B cell (primary cell): ENCODE results near the gene CAMK2G. TPM values are rescaled to one million over a fixed set of nuclear protein-coding genes. Genes with fewer than 3 reads are reported as not detected.

ENCODE experiments used
- ATAC-seq: fragments of 200-7000 bp; cut with Tn5 transposase; one replicate; pipeline ENCODE4 v1.10.0; 2021; ENCODE audit warnings: low read depth, mild to moderate bottlenecking, moderate number of reproducible peaks, moderate library complexity
- CTCF ChIA-PET: fragments of 350-600 bp; sonication (Branson Sonifier 250); formaldehyde crosslinking; loops from one replicate; lab custom pipeline; 2021; ENCODE audit warnings: antibody characterized with exemption, inconsistent platforms; lab: Charles Lee
- POLR2A ChIA-PET: fragments of 350-600 bp; sonication (Branson Sonifier 250); formaldehyde crosslinking; loops from one replicate; lab custom pipeline; 2021; ENCODE audit warnings: antibody characterized with exemption; lab: Charles Lee
- DNase-seq: peaks from one replicate; pipeline ENCODE4 v3.0.0; 2013
- H2AFZ ChIP-seq: 2 replicates; pipeline ENCODE4 v1.6.1; 2012; ENCODE audit warnings: mild to moderate bottlenecking, low read depth, low read length; ENCODE audit not compliant: insufficient read depth, poor library complexity, severe bottlenecking
- H3K27ac ChIP-seq, 2 donors: 1 replicate in 1 of 2; 2 replicates in 1 of 2; pipeline ENCODE4 v1.5.1; 2012 to 2013; ENCODE audit warnings: low read length in 2 of 2, mild to moderate bottlenecking in 2 of 2, moderate library complexity in 1 of 2
- H3K27me3 ChIP-seq, 4 experiments: fragments of 200-600 bp in 1 of 4; sonication (generic) in 1 of 4; replicated peaks in 1 of 4; 1 replicate in 2 of 4; 2 replicates in 2 of 4; pipeline versions ENCODE4 v1.6.1 to v1.7.0; 2013 to 2016; ENCODE audit warnings: low read length in 3 of 4, mild to moderate bottlenecking in 2 of 4, mixed read lengths in 1 of 4, moderate library complexity in 1 of 4; ENCODE audit not compliant: insufficient read depth in 4 of 4, control insufficient read depth in 3 of 4; ENCODE audit errors: control extremely low read depth in 1 of 4
- H3K36me3 ChIP-seq, 2 experiments: replicated peaks in 1 of 2; 1 replicate in 1 of 2; 2 replicates in 1 of 2; pipeline versions ENCODE4 v1.6.1 to v1.7.1; 2013; ENCODE audit warnings: low read length in 1 of 2; ENCODE audit not compliant: insufficient read depth in 2 of 2, control insufficient read depth in 1 of 2; ENCODE audit errors: control extremely low read depth in 1 of 2, extremely low read depth in 1 of 2
- H3K4me1 ChIP-seq, 2 donors: fragments of 200-600 bp in 1 of 2; sonication (generic) in 1 of 2; 1 replicate in 1 of 2; 2 replicates in 1 of 2; pipeline versions ENCODE4 v1.5.1 to v1.6.1; 2013 to 2017; ENCODE audit warnings: low read length in 2 of 2; ENCODE audit not compliant: control insufficient read depth in 2 of 2, insufficient read depth in 2 of 2
- H3K4me2 ChIP-seq: replicated peaks from 2 replicates; pipeline ENCODE3; 2012; ENCODE audit warnings: mild to moderate bottlenecking, low read depth, low read length; ENCODE audit not compliant: poor library complexity, severe bottlenecking
- H3K4me3 ChIP-seq, 5 experiments: fragments of 200-600 bp in 1 of 5; sonication (generic) in 1 of 5; 1 replicate in 3 of 5; 2 replicates in 2 of 5; pipeline versions ENCODE4 v1.5.1 to v1.7.0; 2011 to 2016; ENCODE audit warnings: low read length in 4 of 5, mild to moderate bottlenecking in 4 of 5, low read depth in 2 of 5, control low read depth in 1 of 5, moderate library complexity in 1 of 5; ENCODE audit not compliant: insufficient read depth in 1 of 5; ENCODE audit errors: control extremely low read depth in 1 of 5, extremely low read depth in 1 of 5
- H3K79me2 ChIP-seq: fragments of 200-600 bp; sonication (generic); one replicate; pipeline ENCODE4 v1.6.0; 2016; ENCODE audit warnings: low read length; ENCODE audit not compliant: control insufficient read depth, insufficient read depth
- H3K9ac ChIP-seq: fragments of 200-600 bp; sonication (generic); 2 replicates; pipeline ENCODE4 v1.6.1; 2017; ENCODE audit warnings: mild to moderate bottlenecking, low read length, moderate library complexity
- H3K9me3 ChIP-seq, 3 donors: one replicate each; pipeline versions ENCODE4 v1.6.1 to v1.7.1; 2013; ENCODE audit warnings: low read length in 2 of 3; ENCODE audit not compliant: control insufficient read depth in 2 of 3, insufficient read depth in 1 of 3; ENCODE audit errors: control extremely low read depth in 1 of 3
- H4K20me1 ChIP-seq: 2 replicates; pipeline ENCODE4 v1.6.0; 2012; ENCODE audit warnings: mild to moderate bottlenecking, low read length; ENCODE audit not compliant: insufficient read depth, control insufficient read depth, poor library complexity, severe bottlenecking
- H3K27ac Mint-ChIP-seq: one replicate; pipeline ENCODE4 v1.8.0; 2021; ENCODE audit warnings: mixed read lengths
- H3K27me3 Mint-ChIP-seq: one replicate; pipeline ENCODE4 v1.8.0; 2021; ENCODE audit warnings: mixed read lengths
- H3K4me1 Mint-ChIP-seq: one replicate; pipeline ENCODE4 v1.8.0; 2021; ENCODE audit warnings: mixed read lengths
- H3K4me3 Mint-ChIP-seq: one replicate; pipeline ENCODE4 v1.8.0; 2021; ENCODE audit warnings: mixed read lengths
- H3K9me3 Mint-ChIP-seq: one replicate; pipeline ENCODE4 v1.8.0; 2022; ENCODE audit warnings: mixed read lengths; ENCODE audit not compliant: insufficient read depth
- EZH2 ChIP-seq: IDR thresholded peaks from 2 replicates; pipeline ENCODE4 v1.6.1; 2012; ENCODE audit warnings: borderline replicate concordance, low read depth, mild to moderate bottlenecking, moderate library complexity, low read length; ENCODE audit not compliant: insufficient read depth, poor library complexity, severe bottlenecking
- WGBS: methylation state at CpG from one replicate; pipeline ENCODE4 v1.1.5; 2013; ENCODE audit warnings: missing lambda C conversion rate; ENCODE audit not compliant: insufficient coverage; 5-methylcytosine and 5-hydroxymethylcytosine counted together
- intact Hi-C: fragments of 100-400 bp; cut with micrococcal nuclease; formaldehyde crosslinking; loops from one replicate; pipeline ENCODE4 v1.10.0; 2022
- polyA plus RNA-seq: library from polyadenylated mRNA; depleted of rRNA; stranded (reverse); fragments of >200 nt; gene quantifications from 2 replicates; pipeline ENCODE4 v1.2.3, GENCODE V29; 2012
- total RNA-seq, 2 donors: library from RNA; stranded (reverse); fragments of 120-200 nt in 1 of 2; gene quantifications; 1 replicate in 1 of 2; 2 replicates in 1 of 2; pipeline versions ENCODE4 v1.2.3 to v1.2.4, GENCODE V29; 2013 to 2022
- TF ChIP-seq, protein P1 (sequence below): fragments of 200-600 bp; IDR thresholded peaks from one replicate; pipeline ENCODE4 v1.8.0; 2022; ENCODE audit warnings: antibody characterized with exemption, mild to moderate bottlenecking

CAMK2G gene
- total and polyA plus RNA-seq, 2 donors (not counting 1 experiment from before 2014, with no cell fraction given) = 42.7 to 48.7 TPM

DNA sequence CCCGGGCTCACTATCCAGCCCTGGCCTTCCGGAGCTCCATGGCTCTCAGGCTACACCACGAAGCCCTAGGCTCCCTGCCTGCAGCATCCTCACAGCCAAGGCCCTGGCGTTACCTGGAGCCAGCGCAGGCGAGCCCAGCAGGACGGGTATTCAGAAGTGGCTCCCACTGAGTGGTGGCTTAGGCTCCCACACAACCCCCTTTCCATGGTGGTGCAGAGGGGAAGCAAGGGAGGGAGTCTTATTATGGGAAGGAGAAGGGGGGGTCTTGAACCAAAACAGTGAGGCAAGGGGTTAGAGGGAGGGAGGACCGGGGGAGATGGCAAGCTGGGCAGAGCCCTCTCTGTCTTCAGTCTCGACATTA, 33.3 kb downstream of the CAMK2G start:
- Histone ChIP-seq H3K27me3 (no peaks in the 10 kb centered on the region), H3K27ac (no peak overlapping the region), H3K4me3 (no peak overlapping the region), H3K4me1 (no peaks in the 10 kb centered on the region), H3K4me2 (no peak overlapping the region), H3K79me2 (no peaks in the 10 kb centered on the region), H3K36me3 (peaks cover 19 to 55% of the 10 kb centered on the region in 2 experiments), H3K9ac (no peak overlapping the region), H2AFZ (no peak overlapping the region), H4K20me1 (no peaks in the 10 kb centered on the region), H3K9me3 (no peaks in the 10 kb centered on the region)
- Mint-ChIP-seq H3K4me3 (no peak overlapping the region), H3K4me1 (no peaks in the 10 kb centered on the region), H3K9me3 (no peaks in the 10 kb centered on the region), H3K27me3 (no peaks in the 10 kb centered on the region), H3K27ac (no peak overlapping the region)
- WGBS = 100% methylated on average over 5 of the region's 9 CpGs
- DNase-seq (no peak), ATAC-seq (no peak)
- ChIA-PET CTCF (interaction anchor here (1.1 to 19.4 kb wide), 3 partner anchors 10 to 99 kb away, joined by 3 to 498 read pairs (median 3); partner anchors contain the start of gene CAMK2G), POLR2A (no interaction called here)
- no peak for TF ChIP-seq EZH2
- TF ChIP-seq, protein P1, sequence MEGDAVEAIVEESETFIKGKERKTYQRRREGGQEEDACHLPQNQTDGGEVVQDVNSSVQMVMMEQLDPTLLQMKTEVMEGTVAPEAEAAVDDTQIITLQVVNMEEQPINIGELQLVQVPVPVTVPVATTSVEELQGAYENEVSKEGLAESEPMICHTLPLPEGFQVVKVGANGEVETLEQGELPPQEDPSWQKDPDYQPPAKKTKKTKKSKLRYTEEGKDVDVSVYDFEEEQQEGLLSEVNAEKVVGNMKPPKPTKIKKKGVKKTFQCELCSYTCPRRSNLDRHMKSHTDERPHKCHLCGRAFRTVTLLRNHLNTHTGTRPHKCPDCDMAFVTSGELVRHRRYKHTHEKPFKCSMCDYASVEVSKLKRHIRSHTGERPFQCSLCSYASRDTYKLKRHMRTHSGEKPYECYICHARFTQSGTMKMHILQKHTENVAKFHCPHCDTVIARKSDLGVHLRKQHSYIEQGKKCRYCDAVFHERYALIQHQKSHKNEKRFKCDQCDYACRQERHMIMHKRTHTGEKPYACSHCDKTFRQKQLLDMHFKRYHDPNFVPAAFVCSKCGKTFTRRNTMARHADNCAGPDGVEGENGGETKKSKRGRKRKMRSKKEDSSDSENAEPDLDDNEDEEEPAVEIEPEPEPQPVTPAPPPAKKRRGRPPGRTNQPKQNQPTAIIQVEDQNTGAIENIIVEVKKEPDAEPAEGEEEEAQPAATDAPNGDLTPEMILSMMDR = no peak
- intact Hi-C loops = no loop called here

DNA sequence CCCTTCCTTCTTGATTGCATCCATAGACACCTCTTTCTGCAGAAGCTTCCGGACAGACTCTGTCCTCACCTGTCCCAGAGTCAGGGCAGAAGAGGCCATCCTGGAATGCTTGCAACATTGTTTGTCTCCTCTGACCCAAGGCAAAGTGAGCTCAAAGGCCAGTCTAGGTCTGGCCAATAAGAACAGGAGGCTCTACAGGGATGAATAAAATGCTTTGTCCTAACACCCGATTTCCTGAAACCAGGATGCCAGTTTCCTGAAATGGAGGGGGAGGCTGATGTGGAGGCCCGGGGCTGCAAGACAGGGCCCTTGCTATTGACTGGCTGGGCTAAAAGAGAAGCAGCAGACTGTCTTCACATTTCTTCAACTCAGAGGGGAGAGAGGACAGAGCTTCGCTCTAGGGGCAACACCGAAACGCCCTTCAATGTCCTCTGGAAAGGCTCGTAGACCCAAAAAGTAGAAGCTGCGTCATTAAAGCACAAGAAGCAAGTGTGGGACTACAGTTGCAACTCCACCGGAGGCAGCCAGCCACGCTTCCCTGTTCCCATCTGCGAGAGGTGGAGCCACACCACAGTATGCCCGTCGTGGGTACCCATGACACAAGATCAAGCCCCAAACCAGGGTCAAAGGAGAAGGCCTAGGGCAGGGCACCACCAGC, 33.8 kb downstream of the CAMK2G start:
- Histone ChIP-seq H3K4me1 (no peaks in the 10 kb centered on the region), H3K36me3 (peaks cover 20 to 56% of the 10 kb centered on the region in 2 experiments), H3K27ac (no peak overlapping the region), H3K9ac (no peak overlapping the region), H4K20me1 (no peaks in the 10 kb centered on the region), H3K79me2 (no peaks in the 10 kb centered on the region), H3K27me3 (no peaks in the 10 kb centered on the region), H2AFZ (no peak overlapping the region), H3K9me3 (no peaks in the 10 kb centered on the region), H3K4me3 (no peak overlapping the region), H3K4me2 (no peak overlapping the region)
- Mint-ChIP-seq H3K9me3 (no peaks in the 10 kb centered on the region), H3K4me1 (no peaks in the 10 kb centered on the region), H3K27ac (no peak overlapping the region), H3K4me3 (no peak overlapping the region), H3K27me3 (no peaks in the 10 kb centered on the region)
- TF ChIP-seq, protein P1 = no peak
- TF ChIP-seq EZH2 = no peak
- 99% methylated on average over 12 of the region's 13 CpGs for WGBS
- ATAC-seq = no peak
- POLR2A ChIA-PET = no interaction called here
- intact Hi-C loops = no loop called here
- CTCF ChIA-PET = interaction anchor here (0.6 to 1.4 kb wide), 3 partner anchors 11 to 99 kb away, joined by 3 read pairs; no protein-coding TSS in a partner anchor
- no peak for DNase-seq
